Measurements from ENCODE around the gene MBD4.

GRCh38 chr3:129460572-129460971, 20.8 kb upstream of the MBD4 start:
- TF ChIP-seq CTCF (IDR thresholded peaks at IDR 0.05 in 8 of 11, conservative IDR thresholded peaks at IDR 0.05 in 3 of 11) (no peak), POLR2AphosphoS5 (IDR thresholded peaks at IDR 0.05) (no peak)
